HG03045 (cell line): ENCODE measurements around the gene IL1F10.

ENCODE experiments used
- ATAC-seq: cut with Tn5 transposase; IDR thresholded peaks from one replicate; pipeline ENCODE4 v1.9.1; 2021; ENCODE audit warnings: mild to moderate bottlenecking, moderate library complexity; ENCODE audit not compliant: unreplicated experiment

Gene IL1F10

GRCh38 chr2:113058998-113059960, 8.5 kb upstream of the IL1F10 start, which contains the start of gene IL36RN:
Gene IL36RN (plus strand): TSS chr2:113059198. CDS start chr2:113059439, 241 bp downstream.
- ATAC-seq, result no peak

GRCh38 chr2:113060396-113060795, 7.4 kb upstream of the IL1F10 start:
- no peak for ATAC-seq

DNA sequence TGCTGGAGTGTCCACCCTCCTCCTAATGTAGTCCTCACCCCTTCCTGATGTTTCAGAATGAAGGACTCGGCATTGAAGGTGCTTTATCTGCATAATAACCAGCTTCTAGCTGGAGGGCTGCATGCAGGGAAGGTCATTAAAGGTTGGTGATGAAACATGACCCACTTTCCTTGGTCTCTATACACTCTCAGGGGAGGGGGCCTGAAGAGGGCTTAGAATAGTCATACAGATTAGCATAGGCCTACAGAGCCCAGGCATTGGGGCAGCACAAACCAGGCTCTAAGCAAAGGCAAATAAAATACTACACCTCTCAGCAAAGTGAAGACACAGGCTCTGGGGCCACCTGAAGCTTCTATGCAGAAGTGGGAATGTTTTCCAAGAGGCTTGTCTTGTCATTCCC, 7.0 kb upstream of the IL1F10 start:
- ATAC-seq, result no peak

GRCh38 chr2:113061241-113061640, 6.5 kb upstream of the IL1F10 start:
- ATAC-seq, result no peak

DNA sequence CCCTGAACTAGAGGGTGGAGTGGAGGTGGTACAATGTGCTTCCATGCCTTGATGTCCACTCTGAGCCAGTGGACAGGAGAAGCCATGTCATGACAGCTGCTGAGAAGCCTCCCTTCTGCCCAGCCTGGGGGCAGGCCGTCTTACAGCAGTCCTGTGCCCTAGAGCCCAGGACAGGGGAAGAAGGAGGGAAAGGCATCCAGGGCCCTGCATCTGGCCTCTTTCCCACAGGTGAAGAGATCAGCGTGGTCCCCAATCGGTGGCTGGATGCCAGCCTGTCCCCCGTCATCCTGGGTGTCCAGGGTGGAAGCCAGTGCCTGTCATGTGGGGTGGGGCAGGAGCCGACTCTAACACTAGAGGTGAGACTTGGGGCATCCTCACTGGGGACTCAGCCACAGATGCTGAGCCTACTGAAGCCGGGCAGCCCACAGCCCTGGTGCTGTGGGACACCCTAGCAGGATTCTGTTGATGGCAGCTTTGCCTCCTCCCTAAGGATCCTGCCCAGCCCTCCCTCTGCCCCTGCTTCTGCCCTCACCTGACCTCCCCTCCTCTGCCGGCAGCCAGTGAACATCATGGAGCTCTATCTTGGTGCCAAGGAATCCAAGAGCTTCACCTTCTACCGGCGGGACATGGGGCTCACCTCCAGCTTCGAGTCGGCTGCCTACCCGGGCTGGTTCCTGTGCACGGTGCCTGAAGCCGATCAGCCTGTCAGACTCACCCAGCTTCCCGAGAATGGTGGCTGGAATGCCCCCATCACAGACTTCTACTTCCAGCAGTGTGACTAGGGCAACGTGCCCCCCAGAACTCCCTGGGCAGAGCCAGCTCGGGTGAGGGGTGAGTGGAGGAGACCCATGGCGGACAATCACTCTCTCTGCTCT, 5.6 kb upstream of the IL1F10 start:
- no peak for ATAC-seq

GRCh38 chr2:113064281-113064680, 3.5 kb upstream of the IL1F10 start:
- no peak for ATAC-seq

DNA sequence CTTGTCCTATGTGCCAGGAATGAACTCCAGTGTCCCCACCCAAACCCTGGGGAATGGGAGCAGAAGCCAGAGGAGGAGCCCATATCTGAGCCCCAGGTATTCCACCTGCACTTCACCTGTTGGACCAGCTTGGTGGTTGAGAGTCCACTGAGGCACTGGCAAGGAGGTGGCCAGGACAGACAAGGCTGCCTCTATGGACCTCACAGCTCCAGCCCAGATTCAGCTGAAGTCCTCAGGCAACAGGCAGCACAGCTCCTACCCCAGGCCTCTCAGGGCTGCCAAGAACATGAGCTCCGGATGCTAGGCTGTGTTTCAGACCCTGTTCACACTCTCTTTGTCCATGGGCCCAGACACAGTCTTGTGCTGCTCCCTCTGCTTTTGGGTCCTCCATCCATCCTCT, 2.9 kb upstream of the IL1F10 start:
- ATAC-seq, result no peak

GRCh38 chr2:113068249-113068648, 479 bp downstream of the IL1F10 start:
- ATAC-seq, result no peak

GRCh38 chr2:113068706-113069485, 1.1 kb downstream of the IL1F10 start:
- no peak for ATAC-seq

DNA sequence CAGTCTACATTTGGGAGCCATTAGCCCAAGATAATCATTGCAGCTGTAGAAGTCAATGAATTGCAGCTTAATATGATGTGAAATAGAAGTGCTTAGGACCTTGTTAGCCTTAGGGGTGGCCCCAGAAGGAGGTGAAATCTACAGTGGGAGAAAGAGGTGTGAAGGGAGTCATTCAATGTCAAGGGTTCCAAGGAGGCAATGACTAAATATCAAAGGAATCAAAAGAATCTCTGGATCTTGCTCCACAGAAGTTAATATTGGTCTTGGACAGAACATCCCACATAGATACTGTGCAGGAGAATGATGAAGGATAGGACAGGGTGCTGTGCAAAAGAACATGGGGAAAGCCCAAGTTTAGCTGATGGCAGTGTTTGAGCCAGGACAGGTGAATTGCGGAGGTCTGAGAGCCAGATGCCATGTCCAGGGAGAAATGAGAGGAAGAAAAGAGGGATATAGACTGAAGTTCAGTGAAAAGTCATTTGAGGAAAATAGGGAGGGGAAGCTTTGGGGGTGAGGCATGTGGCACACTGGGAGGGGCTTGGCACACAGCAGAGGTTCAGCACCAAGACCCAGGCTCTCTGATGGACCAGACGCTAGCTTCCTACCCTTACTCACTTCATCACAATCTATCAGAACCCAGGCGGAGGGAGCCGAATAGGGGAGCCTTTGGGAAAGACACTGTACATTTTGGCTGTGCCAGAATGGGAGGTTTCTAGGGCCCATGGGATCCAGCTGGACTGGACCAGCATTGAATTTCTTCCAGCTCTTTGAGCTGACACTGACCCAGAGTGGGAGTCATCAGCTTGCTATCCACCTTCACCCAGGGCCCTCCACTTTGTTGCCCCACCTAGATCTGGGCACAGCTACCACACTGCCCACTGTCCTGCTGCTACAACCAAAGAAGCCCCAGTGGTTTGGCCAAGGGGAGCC, 2.2 kb downstream of the IL1F10 start:
- ATAC-seq, result no peak

DNA sequence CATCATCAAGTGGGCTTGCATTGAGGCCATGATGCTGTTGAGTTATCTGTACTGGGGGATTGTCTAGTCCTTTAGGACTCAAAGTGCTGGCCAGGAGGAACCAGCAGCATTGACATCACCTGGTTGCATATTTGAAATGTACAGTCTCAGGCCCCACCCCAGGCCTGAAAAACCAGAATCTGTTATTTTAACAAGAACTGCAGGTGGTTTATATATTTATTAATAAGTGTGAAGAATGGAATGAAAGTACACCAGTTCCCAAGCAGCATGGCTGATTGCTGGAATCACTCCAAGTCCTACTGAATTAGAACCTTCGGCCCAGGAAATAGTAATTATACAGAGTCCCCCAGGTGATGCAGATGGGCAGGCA, 2.8 kb downstream of the IL1F10 start:
- ATAC-seq, result no peak

GRCh38 chr2:113072584-113072983, 4.8 kb downstream of the IL1F10 start:
- ATAC-seq, result no peak

- ATAC-seq, result no peak
Observed at GRCh38 chr2:113073325-113073834, 5.6 kb downstream of the IL1F10 start.

DNA sequence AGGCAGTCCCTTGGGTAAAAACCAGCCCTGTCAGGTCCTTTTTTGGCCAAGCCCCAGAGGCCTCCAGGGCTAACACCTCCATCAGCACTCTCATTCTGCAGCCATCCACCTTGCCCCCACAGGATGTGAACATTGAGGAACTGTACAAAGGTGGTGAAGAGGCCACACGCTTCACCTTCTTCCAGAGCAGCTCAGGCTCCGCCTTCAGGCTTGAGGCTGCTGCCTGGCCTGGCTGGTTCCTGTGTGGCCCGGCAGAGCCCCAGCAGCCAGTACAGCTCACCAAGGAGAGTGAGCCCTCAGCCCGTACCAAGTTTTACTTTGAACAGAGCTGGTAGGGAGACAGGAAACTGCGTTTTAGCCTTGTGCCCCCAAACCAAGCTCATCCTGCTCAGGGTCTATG, 7.3 kb downstream of the IL1F10 start:
- ATAC-seq, result no peak

- ATAC-seq, result no peak
Observed at GRCh38 chr2:113075600-113075999, 7.8 kb downstream of the IL1F10 start.

DNA sequence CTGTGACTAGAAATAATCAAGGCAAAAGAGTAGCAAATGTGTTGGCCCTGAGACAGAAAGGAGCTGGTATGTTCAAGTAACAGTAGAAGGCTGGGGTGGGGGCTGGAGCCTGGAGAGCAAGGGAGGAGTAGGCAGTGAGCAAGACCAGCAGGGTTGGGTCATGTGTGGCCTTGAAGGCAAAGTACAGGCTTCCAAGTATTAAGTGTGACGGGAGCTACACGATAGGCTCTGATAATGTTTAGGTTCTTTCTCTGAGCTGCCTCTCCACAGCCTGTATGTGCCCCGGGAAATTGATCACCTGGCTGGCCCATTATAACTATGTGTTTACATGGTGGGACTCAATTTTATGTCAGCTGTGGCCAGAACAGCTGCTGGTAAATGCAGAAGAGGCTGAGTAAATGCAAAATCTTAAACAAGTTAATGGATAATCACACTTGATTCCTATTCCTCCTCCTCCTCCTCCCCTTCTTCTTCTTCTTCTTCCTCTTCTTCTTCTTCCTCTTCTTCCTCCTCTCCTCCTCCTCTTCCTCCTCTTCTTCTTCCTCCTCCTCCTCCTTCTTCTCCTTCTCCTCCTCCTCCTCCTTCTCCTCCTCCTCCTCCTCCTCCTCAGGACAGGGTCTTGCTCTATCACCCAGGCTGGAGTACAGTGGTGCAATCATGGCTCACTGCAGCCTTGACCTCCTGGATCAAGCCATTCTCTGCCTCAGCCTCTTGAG, 9.3 kb downstream of the IL1F10 start:
- ATAC-seq, result no peak

DNA sequence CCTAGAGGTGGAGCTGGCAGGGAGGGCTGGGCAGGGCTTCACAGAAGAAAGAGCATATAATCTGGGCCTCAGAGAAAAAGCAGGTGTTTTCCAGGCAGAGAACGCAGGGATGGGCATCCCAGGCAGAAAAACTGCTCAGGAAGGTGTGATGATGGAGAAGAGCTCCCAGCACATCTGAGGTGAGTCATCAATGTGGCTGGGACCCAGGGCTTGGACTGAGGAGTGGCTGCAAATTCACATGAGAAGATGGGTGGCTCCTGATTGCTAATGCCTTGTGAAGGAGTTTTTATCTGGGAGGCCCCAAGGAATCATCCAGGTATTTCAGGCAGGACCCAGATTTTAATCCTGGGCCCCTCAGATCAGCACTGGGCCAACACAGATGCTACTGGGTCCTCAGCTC, 10.2 kb downstream of the IL1F10 start:
- no peak for ATAC-seq

DNA sequence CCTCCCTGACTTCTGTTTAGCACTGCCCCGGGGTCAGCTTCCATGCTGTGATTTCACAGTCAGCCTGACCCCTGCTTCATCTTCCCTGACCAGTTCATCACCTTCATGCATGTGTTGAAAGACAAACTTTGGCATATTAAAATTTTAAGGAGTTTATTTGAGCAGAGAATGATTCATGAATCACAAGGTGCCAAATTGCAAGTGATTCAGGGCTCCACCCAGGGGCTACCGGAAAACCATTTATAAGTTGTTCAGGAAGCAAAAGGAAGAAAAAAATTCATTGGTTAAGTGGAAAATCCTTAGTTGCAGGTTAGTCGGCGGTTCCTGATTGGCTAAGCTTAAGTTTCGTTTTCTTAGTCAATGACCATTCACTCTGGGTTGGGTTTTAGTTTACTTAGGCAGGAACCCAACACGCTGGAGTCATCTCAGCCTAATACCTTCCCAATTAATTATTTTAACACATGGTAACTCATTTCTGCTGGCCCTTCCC, 10.6 kb downstream of the IL1F10 start:
- ATAC-seq, result no peak

DNA sequence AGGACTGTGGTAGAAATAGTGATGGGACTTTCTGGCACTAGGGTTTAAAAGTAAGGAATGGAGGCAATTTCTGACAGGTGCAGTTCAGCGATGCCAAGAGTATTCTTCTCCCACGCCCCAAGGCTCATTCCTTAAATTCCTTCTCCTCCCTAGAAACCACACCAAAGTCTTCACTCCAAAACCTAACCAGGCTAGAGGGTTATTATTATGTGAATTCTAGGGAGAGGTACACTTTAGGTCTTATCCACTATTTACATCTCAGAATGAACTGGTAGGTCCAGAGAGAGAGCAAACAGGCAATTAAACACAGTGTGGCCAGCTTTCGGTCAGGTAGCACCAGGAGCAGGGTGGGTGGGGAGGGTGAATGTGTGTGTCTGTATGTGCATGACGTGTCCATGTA, 11.4 kb downstream of the IL1F10 start:
- no peak for ATAC-seq
